ENCODE results near the gene MYH14. TPM values are rescaled to one million over a fixed set of nuclear protein-coding genes. Genes with fewer than 3 reads are reported as not detected.

The MYH14 gene
- total RNA-seq, 1 donor from 2014 or later = not detected

DNA sequence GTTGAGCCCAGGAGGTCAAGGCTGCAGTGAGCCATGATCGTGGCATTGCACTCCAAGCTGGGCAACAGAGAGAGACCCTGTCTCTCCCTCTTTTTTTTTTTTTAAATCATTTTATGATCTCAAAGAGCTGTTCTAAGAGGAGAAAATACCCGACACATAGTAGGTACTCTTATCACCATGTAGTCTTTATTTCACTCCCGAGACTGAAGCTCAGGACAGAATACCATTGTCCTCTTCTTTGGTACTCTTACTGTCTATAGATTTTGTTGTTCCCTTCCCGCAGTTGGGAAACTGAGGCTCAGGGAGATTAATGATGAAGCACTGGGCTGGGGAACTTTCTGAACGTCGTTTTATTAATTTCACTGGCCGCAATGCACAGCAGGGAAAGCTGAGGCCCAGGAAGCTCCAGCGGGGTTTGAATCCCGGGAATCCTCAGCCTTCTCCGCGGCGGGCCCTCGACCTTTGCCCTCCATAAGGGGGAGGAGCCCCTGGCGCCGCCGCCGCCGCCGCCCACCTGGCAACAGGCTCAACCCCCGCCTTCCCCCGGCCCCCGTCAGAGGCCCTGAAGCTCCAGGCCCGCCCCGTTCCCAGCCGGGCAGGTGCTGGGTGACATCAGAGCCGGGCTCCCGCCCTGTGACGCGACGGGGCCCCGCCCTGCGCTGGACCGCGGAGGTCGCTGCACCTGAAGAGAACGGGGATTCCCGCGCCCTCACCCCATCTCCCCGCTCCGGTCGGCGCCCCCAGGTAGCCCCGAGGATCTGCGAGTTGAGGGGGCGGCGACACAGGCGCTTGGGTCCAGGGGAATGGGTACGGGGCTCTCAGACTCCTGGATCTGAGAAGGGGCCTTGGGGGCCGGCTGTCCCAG, 1.6 kb downstream of the MYH14 start:
- no peak for DNase-seq (ENCODE audit: low spot score)
- Mint-ChIP-seq H3K27me3 (ENCODE audit: unreplicated experiment) (peaks cover 10% of the 10 kb centered on the region), H3K4me3 (ENCODE audit: unreplicated experiment) (no peak overlapping the region), H3K27ac (ENCODE audit: unreplicated experiment) (no peak overlapping the region), H3K4me1 (ENCODE audit: unreplicated experiment) (no peaks in the 10 kb centered on the region), H3K9me3 (ENCODE audit: unreplicated experiment) (peaks cover 11% of the 10 kb centered on the region), H3K36me3 (ENCODE audit: low read depth, unreplicated experiment) (peaks cover 13% of the 10 kb centered on the region)
- no peak for TF ChIP-seq CTCF (IDR thresholded peaks at IDR 0.05; ENCODE audit: unreplicated experiment)

DNA sequence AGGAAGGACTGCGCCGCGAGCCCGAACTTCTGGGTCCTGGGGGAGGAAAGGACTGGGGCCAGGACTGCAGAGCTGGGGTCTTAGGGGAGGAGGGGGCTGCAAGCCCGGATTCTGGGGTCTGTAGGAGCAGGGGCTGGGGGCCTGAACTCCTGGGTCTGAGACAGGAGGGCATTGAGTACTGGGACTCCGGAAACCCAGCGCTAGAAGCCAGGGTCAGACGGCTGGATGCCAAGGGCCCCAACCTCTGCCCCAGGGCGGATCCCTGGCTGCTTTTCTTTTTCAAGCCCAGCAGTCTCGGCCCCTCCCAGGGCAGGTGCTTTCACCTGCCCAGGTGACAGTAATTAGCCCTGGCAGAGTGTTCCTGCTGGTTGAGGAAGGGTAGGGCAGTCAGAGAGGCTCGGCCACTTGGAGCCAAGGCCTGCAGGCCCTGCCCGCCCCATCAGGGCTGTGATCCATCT, 2.3 kb downstream of the MYH14 start:
- H3K4me3 Mint-ChIP-seq (ENCODE audit: unreplicated experiment) = no peak overlapping the region
- peaks cover 11% of the 10 kb centered on the region for H3K9me3 Mint-ChIP-seq (ENCODE audit: unreplicated experiment)
- no peak overlapping the region for H3K27ac Mint-ChIP-seq (ENCODE audit: unreplicated experiment)
- H3K36me3 Mint-ChIP-seq (ENCODE audit: low read depth, unreplicated experiment) = peaks cover 13% of the 10 kb centered on the region
- H3K4me1 Mint-ChIP-seq (ENCODE audit: unreplicated experiment) = no peaks in the 10 kb centered on the region
- H3K27me3 Mint-ChIP-seq (ENCODE audit: unreplicated experiment) = peaks cover 11% of the 10 kb centered on the region
- TF ChIP-seq CTCF (IDR thresholded peaks at IDR 0.05; ENCODE audit: unreplicated experiment) = no peak
- no peak for DNase-seq (ENCODE audit: low spot score)

DNA sequence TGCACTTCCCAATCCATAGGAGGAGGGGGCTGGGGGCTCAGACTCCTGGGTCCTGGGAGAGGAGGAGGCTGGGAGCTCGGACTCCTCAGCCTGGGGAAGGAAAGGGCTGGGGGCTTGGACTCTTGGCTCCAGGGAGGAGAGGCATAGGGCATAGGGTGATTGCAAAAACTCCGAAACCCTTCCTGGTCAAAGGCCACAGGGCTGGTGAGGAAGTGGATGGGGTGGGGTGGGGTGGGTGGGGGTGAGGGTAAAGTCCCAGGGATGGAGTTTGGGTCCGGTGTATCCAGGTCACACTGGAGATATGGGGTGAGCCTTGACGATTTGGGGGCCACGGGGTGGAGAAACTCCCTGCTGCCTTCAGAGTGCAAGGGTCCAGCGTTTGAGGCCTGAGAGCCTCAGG, 2.8 kb downstream of the MYH14 start:
- no peak for DNase-seq (ENCODE audit: low spot score)
- no peak for TF ChIP-seq CTCF (IDR thresholded peaks at IDR 0.05; ENCODE audit: unreplicated experiment)
- Mint-ChIP-seq H3K27ac (ENCODE audit: unreplicated experiment) (no peak overlapping the region), H3K36me3 (ENCODE audit: low read depth, unreplicated experiment) (peaks cover 12% of the 10 kb centered on the region), H3K4me3 (ENCODE audit: unreplicated experiment) (no peak overlapping the region), H3K4me1 (ENCODE audit: unreplicated experiment) (no peaks in the 10 kb centered on the region), H3K9me3 (ENCODE audit: unreplicated experiment) (peaks cover 11% of the 10 kb centered on the region), H3K27me3 (ENCODE audit: unreplicated experiment) (peaks cover 11% of the 10 kb centered on the region)

DNA sequence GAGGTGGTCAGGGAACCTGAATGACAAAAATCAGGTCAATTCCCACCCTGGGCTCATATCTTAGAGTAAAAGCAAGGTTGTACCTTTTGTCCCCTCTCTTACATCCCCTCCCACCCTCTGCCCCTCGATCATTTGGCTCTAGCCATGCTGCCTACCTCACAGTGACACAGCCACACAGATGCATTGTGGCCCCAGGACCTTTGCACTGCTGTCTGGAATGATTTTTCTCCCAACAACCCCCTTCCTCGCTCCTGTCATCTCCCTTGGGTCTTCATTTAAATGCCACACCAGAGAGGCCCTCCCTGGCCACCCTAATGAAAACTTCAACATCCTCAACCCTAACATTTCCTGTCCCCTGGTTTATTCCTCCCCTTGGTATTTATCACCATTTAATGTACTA, 4.3 kb downstream of the MYH14 start:
- H3K4me3 Mint-ChIP-seq (ENCODE audit: unreplicated experiment) = no peak overlapping the region

More for the DNA sequence above, 4.3 kb downstream of the MYH14 start:
- Mint-ChIP-seq H3K4me1 (ENCODE audit: unreplicated experiment) (no peaks in the 10 kb centered on the region), H3K36me3 (ENCODE audit: low read depth, unreplicated experiment) (peaks cover 7% of the 10 kb centered on the region), H3K27me3 (ENCODE audit: unreplicated experiment) (peaks cover 9% of the 10 kb centered on the region), H3K27ac (ENCODE audit: unreplicated experiment) (no peak overlapping the region), H3K9me3 (ENCODE audit: unreplicated experiment) (peaks cover 12% of the 10 kb centered on the region)
- DNase-seq (ENCODE audit: low spot score) = no peak
- no peak for TF ChIP-seq CTCF (IDR thresholded peaks at IDR 0.05; ENCODE audit: unreplicated experiment)

Data from endothelial cell (in vitro differentiated cells).